Sciatic nerve (tissue), 2 donors: ENCODE data around the gene OLFM2. TPM values are rescaled to one million over a fixed set of nuclear protein-coding genes. Genes with fewer than 3 reads are reported as not detected.

Experiments used
- ATAC-seq: fragments of 200-7000 bp; cut with Tn5 transposase; one replicate; pipeline ENCODE4 v1.9.1; 2020; ENCODE audit warnings: mild to moderate bottlenecking, moderate library complexity
- DNase-seq: peaks from one replicate; pipeline ENCODE4 v3.0.0-alpha.2; 2020; ENCODE audit warnings: low spot score
- intact Hi-C: fragments of 100-400 bp; cut with DNase I; formaldehyde crosslinking; loops from one replicate; pipeline ENCODE4 v1.14.2; 2022
- total RNA-seq: library from RNA; stranded (reverse); fragmentation: NEBNext Ultra II Directional; extraction: Animal tissue kit (Norgen Biotek cat#: 25700); gene quantifications from one replicate; pipeline ENCODE4 v1.2.1, GENCODE V29; 2021
- donor health status: DM: no; HTN: no; CAD: no.
- donor health status: DM: no; HTN: no; CAD: no.

Gene OLFM2
- total RNA-seq, 1 donor from 2014 or later = 6.9 TPM

GRCh38 chr19:9877780-9878510 is 58.4 kb downstream of the OLFM2 start:
- ATAC-seq (no peak), DNase-seq (no peak)
- intact Hi-C loops = no loop called here

GRCh38 chr19:9875796-9876195 is 60.5 kb downstream of the OLFM2 start:
- no peak for DNase-seq
- no peak for ATAC-seq
- intact Hi-C loops = no loop called here

GRCh38 chr19:9875031-9875627 is 61.2 kb downstream of the OLFM2 start:
- DNase-seq (no peak), ATAC-seq (no peak)
- intact Hi-C loops = no loop called here

GRCh38 chr19:9872618-9873242 is 63.6 kb downstream of the OLFM2 start:
- intact Hi-C loops = no loop called here
- DNase-seq (no peak), ATAC-seq (no peak)

GRCh38 chr19:9871626-9872338 is 64.5 kb downstream of the OLFM2 start:
- intact Hi-C loops = no loop called here
- ATAC-seq = no peak
- DNase-seq = no peak

- intact Hi-C loops = no loop called here
- DNase-seq (no peak), ATAC-seq (no peak)
Observed at GRCh38 chr19:9868983-9869617, 67.2 kb downstream of the OLFM2 start.

GRCh38 chr19:9865732-9866501 is 70.4 kb downstream of the OLFM2 start:
- ATAC-seq = peak; percentile 22
- intact Hi-C loops = no loop called here
- DNase-seq = no peak

GRCh38 chr19:9863759-9864158 is 72.6 kb downstream of the OLFM2 start:
- no peak for ATAC-seq
- DNase-seq = no peak
- intact Hi-C loops = no loop called here

GRCh38 chr19:9862938-9863337 is 73.4 kb downstream of the OLFM2 start:
- no peak for DNase-seq
- intact Hi-C loops = no loop called here

GRCh38 chr19:9861503-9861902 is 74.8 kb downstream of the OLFM2 start:
- intact Hi-C loops = no loop called here
- ATAC-seq (no peak), DNase-seq (no peak)

More at GRCh38 chr19:9862938-9863337, 73.4 kb downstream of the OLFM2 start:
- ATAC-seq = no peak

- ATAC-seq (no peak), DNase-seq (no peak)
- intact Hi-C loops = no loop called here
Observed at GRCh38 chr19:9860407-9860806, 75.9 kb downstream of the OLFM2 start.

- DNase-seq = no peak
- intact Hi-C loops = no loop called here
Observed at GRCh38 chr19:9858766-9859165, 77.5 kb downstream of the OLFM2 start.

GRCh38 chr19:9857920-9858746 is 78.2 kb downstream of the OLFM2 start:
- ATAC-seq (no peak), DNase-seq (no peak)
- intact Hi-C loops = no loop called here

More at GRCh38 chr19:9858766-9859165, 77.5 kb downstream of the OLFM2 start:
- no peak for ATAC-seq

GRCh38 chr19:9857076-9857721 is 79.1 kb downstream of the OLFM2 start:
- DNase-seq (no peak), ATAC-seq (no peak)
- intact Hi-C loops = no loop called here

GRCh38 chr19:9856609-9857008 is 79.7 kb downstream of the OLFM2 start:
- intact Hi-C loops = no loop called here
- no peak for DNase-seq
- ATAC-seq = no peak

GRCh38 chr19:9854282-9854846 is 82.0 kb downstream of the OLFM2 start:
- intact Hi-C loops = no loop called here
- DNase-seq = no peak
- ATAC-seq = no peak
